ENCODE measurements around the gene FBXO41.

Gene FBXO41

DNA sequence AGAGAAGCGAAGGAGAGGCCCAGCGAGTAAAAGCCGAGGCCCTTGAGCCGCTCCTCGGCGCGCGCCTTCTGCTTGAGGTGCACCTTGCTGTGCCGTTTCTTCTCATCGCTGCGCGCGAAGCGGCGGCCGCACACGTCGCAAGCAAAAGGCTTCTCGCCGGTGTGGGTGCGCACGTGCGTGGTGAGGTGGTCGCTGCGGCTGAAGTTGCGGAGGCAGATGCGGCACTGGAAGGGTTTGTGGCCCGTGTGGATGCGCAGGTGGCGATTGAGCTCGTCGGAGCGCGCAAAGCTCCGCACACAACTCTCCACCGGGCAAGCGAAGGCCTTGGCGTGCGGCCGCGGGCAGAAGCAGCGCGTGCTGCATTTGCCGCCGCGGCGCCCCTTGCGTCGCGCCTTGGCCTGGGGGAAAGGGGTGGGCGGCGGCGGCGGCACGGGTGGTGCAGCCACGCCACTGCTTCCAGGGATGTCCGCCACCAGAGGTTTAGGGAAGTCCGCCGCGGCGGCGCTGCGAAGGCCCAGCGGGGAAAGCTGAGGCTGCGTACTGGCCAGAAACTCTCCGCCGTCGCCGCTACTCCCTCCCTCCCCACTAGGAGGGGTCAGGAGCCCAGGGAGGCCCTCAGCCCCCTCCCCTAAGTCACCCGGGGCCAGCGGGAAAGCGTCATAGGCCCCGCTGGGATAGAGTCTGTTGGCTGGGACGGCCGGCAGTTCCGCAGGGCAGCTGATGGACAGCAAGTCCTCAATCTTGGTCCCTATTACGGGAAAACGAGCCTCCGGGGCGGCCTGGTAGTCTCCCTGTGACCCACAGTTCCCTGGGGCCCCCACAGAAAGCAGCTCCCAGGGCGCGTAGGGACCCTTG lies 7.4 kb upstream of the FBXO41 start:
- Histone ChIP-seq H3K79me2 (ENCODE audit: control insufficient read depth, insufficient read depth, low read length) (no peaks in the 10 kb centered on the region), H3K79me1 (ENCODE audit: low read length) (no peaks in the 10 kb centered on the region), H3K9ac (ENCODE audit: low read length) (no peak overlapping the region), H3K27me3 (ENCODE audit: insufficient read depth, low read length, poor library complexity) (peaks cover 28% of the 10 kb centered on the region), H3K4me2 (ENCODE audit: low read length) (peak overlapping the region; percentile 1), H3K18ac (ENCODE audit: low read length) (no peak overlapping the region), H3K36me3 (ENCODE audit: control insufficient read depth, insufficient read depth, low read length) (no peaks in the 10 kb centered on the region), H3K4me1 (ENCODE audit: control insufficient read depth, low read depth, low read length) (no peaks in the 10 kb centered on the region), H2BK5ac (ENCODE audit: low read length) (no peak overlapping the region), H2BK120ac (ENCODE audit: low read depth, low read length) (no peak overlapping the region), H2AK5ac (ENCODE audit: low read length) (no peak overlapping the region), H4K5ac (ENCODE audit: low read length) (no peak overlapping the region), H3K27ac (ENCODE audit: low read depth, low read length) (no peak overlapping the region), H3K23ac (ENCODE audit: low read length) (no peak overlapping the region), H3K4me3 (ENCODE audit: low read length) (no peak overlapping the region), H3K4ac (ENCODE audit: low read depth, low read length) (no peak overlapping the region), H4K8ac (ENCODE audit: low read depth, low read length) (no peak overlapping the region), H3K56ac (ENCODE audit: low read length) (no peak overlapping the region), H2BK15ac (replicated peaks; ENCODE audit: low read depth) (no peak overlapping the region)
- peak; percentile 77 for DNase-seq
- WGBS (ENCODE audit: extremely low coverage, insufficient coverage, low lambda C conversion rate) = no CpG with 5 or more reads among the region's 82 CpGs

- H3K56ac ChIP-seq (ENCODE audit: low read length) = no peak overlapping the region
- peak overlapping the region; percentile 1 for H3K4me2 ChIP-seq (ENCODE audit: low read length)
- H3K4ac ChIP-seq (ENCODE audit: low read depth, low read length) = no peak overlapping the region
- peaks cover 28% of the 10 kb centered on the region for H3K27me3 ChIP-seq (ENCODE audit: insufficient read depth, low read length, poor library complexity)
- no peak overlapping the region for H2BK15ac ChIP-seq (replicated peaks; ENCODE audit: low read depth)
- H3K79me1 ChIP-seq (ENCODE audit: low read length) = no peaks in the 10 kb centered on the region
- H2BK120ac ChIP-seq (ENCODE audit: low read depth, low read length) = no peak overlapping the region
- no peak overlapping the region for H3K27ac ChIP-seq (ENCODE audit: low read depth, low read length)
- no peak overlapping the region for H3K23ac ChIP-seq (ENCODE audit: low read length)
- H3K4me3 ChIP-seq (ENCODE audit: low read length) = no peak overlapping the region
- H3K36me3 ChIP-seq (ENCODE audit: control insufficient read depth, insufficient read depth, low read length) = no peaks in the 10 kb centered on the region
- no peaks in the 10 kb centered on the region for H3K4me1 ChIP-seq (ENCODE audit: control insufficient read depth, low read depth, low read length)
- no peak overlapping the region for H2AK5ac ChIP-seq (ENCODE audit: low read length)
- no peak overlapping the region for H2BK5ac ChIP-seq (ENCODE audit: low read length)
- no peak overlapping the region for H4K8ac ChIP-seq (ENCODE audit: low read depth, low read length)
- H3K79me2 ChIP-seq (ENCODE audit: control insufficient read depth, insufficient read depth, low read length) = no peaks in the 10 kb centered on the region
- H4K5ac ChIP-seq (ENCODE audit: low read length) = no peak overlapping the region
- no CpG with 5 or more reads among the region's 34 CpGs for WGBS (ENCODE audit: extremely low coverage, insufficient coverage, low lambda C conversion rate)
- no peak overlapping the region for H3K18ac ChIP-seq (ENCODE audit: low read length)
- no peak overlapping the region for H3K9ac ChIP-seq (ENCODE audit: low read length)
- DNase-seq = peak; percentile 77
These were observed 6.8 kb upstream of the FBXO41 start for GRCh38 chr2:73291093-73291460.

- Histone ChIP-seq H3K4me1 (ENCODE audit: control insufficient read depth, low read depth, low read length) (no peaks in the 10 kb centered on the region), H2AK5ac (ENCODE audit: low read length) (no peak overlapping the region), H4K8ac (ENCODE audit: low read depth, low read length) (no peak overlapping the region), H3K36me3 (ENCODE audit: control insufficient read depth, insufficient read depth, low read length) (no peaks in the 10 kb centered on the region), H2BK15ac (replicated peaks; ENCODE audit: low read depth) (no peak overlapping the region), H3K4ac (ENCODE audit: low read depth, low read length) (no peak overlapping the region), H3K9ac (ENCODE audit: low read length) (no peak overlapping the region), H3K79me2 (ENCODE audit: control insufficient read depth, insufficient read depth, low read length) (no peaks in the 10 kb centered on the region), H3K23ac (ENCODE audit: low read length) (no peak overlapping the region), H3K27me3 (ENCODE audit: insufficient read depth, low read length, poor library complexity) (peaks cover 28% of the 10 kb centered on the region), H3K4me2 (ENCODE audit: low read length) (no peak overlapping the region), H2BK120ac (ENCODE audit: low read depth, low read length) (no peak overlapping the region), H3K27ac (ENCODE audit: low read depth, low read length) (no peak overlapping the region), H3K56ac (ENCODE audit: low read length) (no peak overlapping the region), H3K4me3 (ENCODE audit: low read length) (no peak overlapping the region), H2BK5ac (ENCODE audit: low read length) (no peak overlapping the region), H3K18ac (ENCODE audit: low read length) (no peak overlapping the region), H3K79me1 (ENCODE audit: low read length) (no peaks in the 10 kb centered on the region), H4K5ac (ENCODE audit: low read length) (no peak overlapping the region)
- DNase-seq = peak; percentile 73
- WGBS (ENCODE audit: extremely low coverage, insufficient coverage, low lambda C conversion rate) = no CpG with 5 or more reads among the region's 6 CpGs
These were observed 6.0 kb upstream of the FBXO41 start for GRCh38 chr2:73290049-73290839.

GRCh38 chr2:73289304-73289703 lies 5.0 kb upstream of the FBXO41 start:
- no peaks in the 10 kb centered on the region for H3K79me2 ChIP-seq (ENCODE audit: control insufficient read depth, insufficient read depth, low read length)
- H3K27ac ChIP-seq (ENCODE audit: low read depth, low read length) = no peak overlapping the region
- no peak overlapping the region for H2BK5ac ChIP-seq (ENCODE audit: low read length)
- H2BK120ac ChIP-seq (ENCODE audit: low read depth, low read length) = no peak overlapping the region
- no peak overlapping the region for H3K4me3 ChIP-seq (ENCODE audit: low read length)
- H2BK15ac ChIP-seq (replicated peaks; ENCODE audit: low read depth) = no peak overlapping the region
- H4K5ac ChIP-seq (ENCODE audit: low read length) = no peak overlapping the region
- H3K79me1 ChIP-seq (ENCODE audit: low read length) = no peaks in the 10 kb centered on the region
- H2AK5ac ChIP-seq (ENCODE audit: low read length) = no peak overlapping the region
- H3K4me1 ChIP-seq (ENCODE audit: control insufficient read depth, low read depth, low read length) = no peaks in the 10 kb centered on the region
- no peaks in the 10 kb centered on the region for H3K36me3 ChIP-seq (ENCODE audit: control insufficient read depth, insufficient read depth, low read length)
- H3K27me3 ChIP-seq (ENCODE audit: insufficient read depth, low read length, poor library complexity) = peaks cover 24% of the 10 kb centered on the region
- DNase-seq = no peak
- H3K9ac ChIP-seq (ENCODE audit: low read length) = no peak overlapping the region
- no peak overlapping the region for H3K4me2 ChIP-seq (ENCODE audit: low read length)
- H3K4ac ChIP-seq (ENCODE audit: low read depth, low read length) = no peak overlapping the region
- H3K18ac ChIP-seq (ENCODE audit: low read length) = no peak overlapping the region
- no peak overlapping the region for H4K8ac ChIP-seq (ENCODE audit: low read depth, low read length)
- no peak overlapping the region for H3K23ac ChIP-seq (ENCODE audit: low read length)
- no peak overlapping the region for H3K56ac ChIP-seq (ENCODE audit: low read length)

DNA sequence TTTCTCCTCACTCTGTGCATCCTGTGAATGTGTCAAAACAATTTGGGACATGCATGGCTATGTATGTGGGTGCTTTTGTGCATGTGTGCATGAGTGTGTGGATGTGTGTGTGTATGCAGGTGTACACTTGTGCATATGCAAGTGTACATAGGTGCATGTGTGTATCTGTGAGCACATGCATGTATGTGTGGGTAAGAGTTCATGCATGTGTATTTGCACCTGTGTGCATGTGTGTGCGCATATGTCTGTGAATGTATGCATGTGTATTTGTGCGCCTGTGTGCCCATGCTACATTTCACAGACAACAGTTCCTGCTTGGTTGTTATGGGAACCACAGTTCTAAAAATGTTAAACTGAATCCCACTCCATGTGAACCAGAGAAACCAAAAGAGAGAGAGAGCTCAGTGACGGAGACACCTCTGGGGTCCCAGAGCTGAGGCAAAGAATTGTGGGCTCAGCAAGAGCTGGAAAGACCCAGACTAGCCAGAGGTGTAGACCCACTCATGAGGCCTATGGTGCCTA lies 1.9 kb upstream of the FBXO41 start:
- H2BK5ac ChIP-seq (ENCODE audit: low read length) = no peak overlapping the region
- no peak overlapping the region for H2AK5ac ChIP-seq (ENCODE audit: low read length)
- H3K36me3 ChIP-seq (ENCODE audit: control insufficient read depth, insufficient read depth, low read length) = no peaks in the 10 kb centered on the region
- no peak overlapping the region for H3K18ac ChIP-seq (ENCODE audit: low read length)
- no CpG with 5 or more reads among the region's 3 CpGs for WGBS (ENCODE audit: extremely low coverage, insufficient coverage, low lambda C conversion rate)
- H3K9ac ChIP-seq (ENCODE audit: low read length) = no peak overlapping the region
- no peaks in the 10 kb centered on the region for H3K79me1 ChIP-seq (ENCODE audit: low read length)
- no peak overlapping the region for H3K4ac ChIP-seq (ENCODE audit: low read depth, low read length)
- no peak overlapping the region for H3K23ac ChIP-seq (ENCODE audit: low read length)
- H3K4me2 ChIP-seq (ENCODE audit: low read length) = no peak overlapping the region
- H4K5ac ChIP-seq (ENCODE audit: low read length) = no peak overlapping the region
- no peak overlapping the region for H4K8ac ChIP-seq (ENCODE audit: low read depth, low read length)
- no peak overlapping the region for H3K4me3 ChIP-seq (ENCODE audit: low read length)
- no peak overlapping the region for H2BK120ac ChIP-seq (ENCODE audit: low read depth, low read length)
- peaks cover 2% of the 10 kb centered on the region for H3K4me1 ChIP-seq (ENCODE audit: control insufficient read depth, low read depth, low read length)
- H3K27me3 ChIP-seq (ENCODE audit: insufficient read depth, low read length, poor library complexity) = peaks cover 5% of the 10 kb centered on the region
- H2BK15ac ChIP-seq (replicated peaks; ENCODE audit: low read depth) = no peak overlapping the region
- no peak overlapping the region for H3K56ac ChIP-seq (ENCODE audit: low read length)
- DNase-seq = no peak
- H3K27ac ChIP-seq (ENCODE audit: low read depth, low read length) = no peak overlapping the region
- H3K79me2 ChIP-seq (ENCODE audit: control insufficient read depth, insufficient read depth, low read length) = no peaks in the 10 kb centered on the region

Measured in mesendoderm (in vitro differentiated cells).